LNCaP clone FGC (cell line): ENCODE measurements around the gene MACROH2A2.
"Not testable (repeated sequence)": the region's sequence is repeated elsewhere in the genome, so short reads cannot be mapped to it uniquely, and the experiment has no call there.

Experiments used
- DNase-seq: peaks from one replicate; pipeline ENCODE4 v3.0.0-alpha.2; 2011; ENCODE audit warnings: low read depth
- H3K4me3 ChIP-seq: 2 replicates; pipeline ENCODE4 v1.5.1; 2011; ENCODE audit warnings: mild to moderate bottlenecking, low read depth, low read length, control low read depth
- TF ChIP-seq, protein P1 (sequence below): IDR thresholded peaks from 2 replicates; pipeline ENCODE4 v1.5.1; 2012; ENCODE audit warnings: mild to moderate bottlenecking; ENCODE audit not compliant: control insufficient read depth, insufficient read depth; ENCODE audit errors: extremely low read depth

MACROH2A2 gene

DNA sequence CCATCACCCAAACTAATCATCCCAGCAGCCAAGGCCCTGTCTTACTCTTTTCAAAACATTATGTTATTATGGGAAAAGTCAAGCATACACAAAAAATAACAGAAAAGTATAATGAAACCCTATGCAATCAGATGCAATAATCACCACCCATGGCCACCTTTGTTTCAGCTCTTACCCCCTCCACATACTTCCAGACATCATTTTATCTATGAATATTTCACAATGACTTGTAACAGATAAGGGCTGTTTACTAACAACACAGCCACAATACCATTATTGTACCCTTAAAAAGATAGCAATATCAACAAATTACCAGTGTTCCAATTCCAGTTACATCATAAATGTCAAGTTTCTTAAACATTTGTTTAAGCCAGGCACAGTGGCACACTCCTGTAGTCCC is 44.8 kb downstream of the MACROH2A2 start:
- TF ChIP-seq, protein P1, sequence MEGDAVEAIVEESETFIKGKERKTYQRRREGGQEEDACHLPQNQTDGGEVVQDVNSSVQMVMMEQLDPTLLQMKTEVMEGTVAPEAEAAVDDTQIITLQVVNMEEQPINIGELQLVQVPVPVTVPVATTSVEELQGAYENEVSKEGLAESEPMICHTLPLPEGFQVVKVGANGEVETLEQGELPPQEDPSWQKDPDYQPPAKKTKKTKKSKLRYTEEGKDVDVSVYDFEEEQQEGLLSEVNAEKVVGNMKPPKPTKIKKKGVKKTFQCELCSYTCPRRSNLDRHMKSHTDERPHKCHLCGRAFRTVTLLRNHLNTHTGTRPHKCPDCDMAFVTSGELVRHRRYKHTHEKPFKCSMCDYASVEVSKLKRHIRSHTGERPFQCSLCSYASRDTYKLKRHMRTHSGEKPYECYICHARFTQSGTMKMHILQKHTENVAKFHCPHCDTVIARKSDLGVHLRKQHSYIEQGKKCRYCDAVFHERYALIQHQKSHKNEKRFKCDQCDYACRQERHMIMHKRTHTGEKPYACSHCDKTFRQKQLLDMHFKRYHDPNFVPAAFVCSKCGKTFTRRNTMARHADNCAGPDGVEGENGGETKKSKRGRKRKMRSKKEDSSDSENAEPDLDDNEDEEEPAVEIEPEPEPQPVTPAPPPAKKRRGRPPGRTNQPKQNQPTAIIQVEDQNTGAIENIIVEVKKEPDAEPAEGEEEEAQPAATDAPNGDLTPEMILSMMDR, result no peak
- H3K4me3 ChIP-seq, result no peak overlapping the region
- no peak for DNase-seq

DNA sequence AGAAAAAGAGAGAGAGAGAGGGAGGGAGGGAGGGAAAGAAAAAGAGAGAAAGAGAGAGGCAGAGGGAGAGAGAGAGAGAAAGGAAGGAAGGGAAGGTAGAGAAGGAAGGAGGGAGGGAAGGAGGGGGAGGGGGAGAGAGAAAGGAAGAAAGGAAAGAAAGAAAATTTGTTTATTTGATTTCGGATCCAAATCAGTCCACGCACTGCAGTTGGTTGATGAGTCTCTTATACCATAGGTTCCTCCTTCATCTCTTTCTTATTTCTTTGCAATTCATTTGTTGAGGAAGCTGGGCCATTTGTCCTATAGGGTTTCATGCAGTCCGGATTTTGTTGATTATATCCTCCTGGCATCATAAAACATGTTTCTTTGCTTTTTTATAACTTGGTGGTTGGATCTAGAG is 45.6 kb downstream of the MACROH2A2 start:
- DNase-seq, result no peak
- TF ChIP-seq, protein P1, result no peak
- H3K4me3 ChIP-seq, result no peak overlapping the region

DNA sequence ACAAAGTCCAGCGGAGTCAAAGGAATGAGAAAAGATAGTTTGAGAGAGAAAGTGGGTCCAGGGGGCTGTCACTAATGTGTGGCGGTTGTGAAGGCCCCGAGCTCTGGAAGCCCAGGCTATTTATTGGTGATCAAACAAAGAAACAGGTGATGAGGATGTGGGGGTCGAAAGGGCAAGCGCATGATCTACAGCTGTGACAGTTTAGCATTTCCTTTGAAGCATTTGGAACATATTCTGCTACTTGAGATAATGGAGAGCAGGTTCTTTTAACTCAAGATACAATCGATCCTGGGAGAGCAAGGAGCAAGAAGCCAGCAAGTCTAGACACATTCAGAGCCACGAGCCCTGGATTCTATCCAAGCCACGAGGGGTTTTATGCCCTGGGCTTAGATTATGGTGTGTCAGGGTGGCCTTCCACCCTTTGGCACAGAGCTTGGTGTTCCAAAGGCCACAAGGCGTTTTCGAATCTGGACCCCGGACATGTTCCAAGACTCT is 48.5 kb downstream of the MACROH2A2 start:
- H3K4me3 ChIP-seq, DNase-seq: not testable (repeated sequence)

DNA sequence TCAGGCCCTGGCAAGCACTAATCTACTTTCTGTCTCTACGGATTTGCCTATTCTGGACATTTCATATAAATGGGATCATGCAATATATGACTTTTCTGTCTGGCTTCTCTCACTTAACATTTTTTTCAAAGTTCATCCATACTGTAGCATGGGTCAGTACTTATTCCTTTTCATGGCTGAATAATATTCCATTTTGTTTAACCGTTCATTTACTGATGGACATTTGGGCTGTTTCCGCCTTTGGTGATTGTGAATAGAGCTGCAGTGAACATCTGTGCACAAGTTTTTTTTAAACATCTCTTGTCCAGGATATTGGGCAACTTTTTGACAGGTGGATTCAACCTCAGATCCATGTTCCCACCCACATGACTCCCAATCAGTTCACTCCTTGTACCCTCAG is 49.0 kb downstream of the MACROH2A2 start:
- no peak for DNase-seq
- TF ChIP-seq, protein P1, result no peak

DNA sequence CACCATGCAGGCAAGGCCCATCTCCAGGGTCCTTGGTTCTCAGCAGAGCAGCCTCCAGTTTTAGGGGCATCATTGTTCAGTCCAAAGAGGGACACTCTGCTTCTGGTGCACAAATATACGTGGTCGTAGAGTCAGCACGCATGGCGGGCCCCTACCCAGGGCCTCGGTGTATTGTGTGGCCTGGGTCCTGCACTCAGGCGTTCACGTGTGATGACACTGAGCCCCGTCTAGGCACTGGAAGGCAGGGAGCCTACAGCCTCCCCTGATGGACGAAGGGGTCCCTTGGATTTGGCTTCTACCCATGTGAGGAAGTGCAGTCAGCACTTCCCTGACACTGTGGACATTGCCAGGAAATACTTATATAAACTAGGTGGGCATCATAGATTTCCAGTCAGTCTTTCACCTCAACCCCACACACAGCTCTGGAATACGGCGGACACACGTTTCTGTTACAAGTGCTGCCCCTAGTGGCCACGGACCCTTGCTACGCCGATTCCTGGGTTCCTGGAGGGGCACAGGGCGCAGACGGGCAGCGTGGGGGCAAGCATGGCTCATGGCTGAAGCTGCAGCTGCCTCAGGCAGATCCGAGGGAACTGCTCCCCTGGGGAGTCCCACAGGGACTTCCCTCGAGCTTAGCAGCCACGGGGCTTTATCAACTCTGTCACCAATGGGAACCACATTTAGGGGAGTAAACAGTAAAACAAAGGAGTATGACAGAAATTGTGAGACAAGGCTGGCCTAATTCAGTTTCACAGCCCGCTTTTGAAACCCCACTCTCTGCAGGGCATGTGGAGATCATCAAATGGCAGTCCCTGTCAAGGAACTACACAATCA is 54.5 kb downstream of the MACROH2A2 start:
- no peak overlapping the region for H3K4me3 ChIP-seq
- no peak for DNase-seq
- TF ChIP-seq, protein P1, result peak; percentile 35

More for the DNA sequence above, 49.0 kb downstream of the MACROH2A2 start:
- H3K4me3 ChIP-seq, result no peak overlapping the region

DNA sequence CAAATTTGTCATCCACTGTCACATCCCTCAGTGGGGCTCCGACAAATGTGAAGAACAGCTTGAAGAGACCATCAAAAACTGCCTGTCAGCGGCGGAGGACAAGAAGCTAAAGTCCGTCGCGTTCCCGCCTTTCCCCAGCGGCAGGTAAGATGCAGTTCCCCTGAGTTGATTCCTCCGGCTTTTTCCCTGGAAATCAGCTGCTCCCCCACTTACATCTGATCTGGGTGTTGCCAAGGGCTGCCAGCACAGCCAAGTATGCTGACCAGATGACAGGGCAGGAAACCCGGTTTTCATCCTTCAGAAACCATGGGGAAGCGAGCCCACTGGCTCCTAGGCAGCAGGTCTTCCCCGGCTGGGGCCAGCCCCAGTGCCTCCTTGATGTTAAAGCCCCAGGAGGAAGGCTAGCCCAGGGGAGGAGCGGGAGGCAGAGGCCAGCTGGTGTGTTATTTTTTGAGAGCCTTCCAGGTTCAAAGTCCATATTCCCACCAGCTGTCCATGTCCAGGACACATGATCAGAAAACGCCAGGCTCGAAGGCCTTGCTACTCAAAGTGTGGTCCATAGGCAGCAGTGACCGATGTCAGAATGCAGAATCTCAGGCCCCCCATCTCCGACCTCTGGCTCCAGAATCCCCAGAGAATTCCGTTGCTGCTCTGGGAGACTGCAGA is 56.6 kb downstream of the MACROH2A2 start:
- no peak overlapping the region for H3K4me3 ChIP-seq
- DNase-seq, result no peak
- TF ChIP-seq, protein P1, result no peak

DNA sequence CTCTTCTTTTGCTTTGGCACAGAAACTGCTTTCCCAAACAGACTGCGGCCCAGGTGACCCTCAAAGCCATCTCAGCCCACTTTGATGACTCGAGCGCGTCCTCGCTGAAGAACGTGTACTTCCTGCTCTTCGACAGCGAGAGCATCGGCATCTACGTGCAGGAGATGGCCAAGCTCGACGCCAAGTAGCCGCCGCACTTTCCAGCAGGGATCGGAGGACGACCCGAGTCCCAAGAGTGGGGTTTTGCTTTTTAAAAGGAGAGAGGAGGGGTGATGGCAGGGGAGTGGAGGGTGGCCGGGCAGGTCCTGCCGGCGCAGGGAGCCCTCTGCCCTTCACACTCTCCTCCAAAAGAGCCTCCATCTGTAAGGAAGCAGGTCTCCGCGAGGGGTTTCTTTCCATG is 58.9 kb downstream of the MACROH2A2 start:
- TF ChIP-seq, protein P1, result no peak
- no peak overlapping the region for H3K4me3 ChIP-seq
- DNase-seq, result no peak
